DOHH2 (cell line): ENCODE results near the gene SH3RF3.

Experiments
- H3F3A ChIP-seq: fragments of 200-600 bp; sonication (generic), shearing (Covaris generic); 2 replicates; pipeline ENCODE4 v1.6.0; 2016; ENCODE audit warnings: antibody characterized with exemption, mild to moderate bottlenecking; ENCODE audit not compliant: control insufficient read depth, insufficient read depth
- H3K27ac ChIP-seq: fragments of 200-600 bp; sonication (generic); 2 replicates; pipeline ENCODE4 v1.5.1; 2014; ENCODE audit warnings: low read depth, mild to moderate bottlenecking, low read length, moderate library complexity
- H3K27me3 ChIP-seq: fragments of 200-600 bp; sonication (generic); 2 replicates; pipeline ENCODE4 v1.6.1; 2014; ENCODE audit warnings: mild to moderate bottlenecking, low read length, mixed read lengths; ENCODE audit not compliant: control insufficient read depth
- H3K36me3 ChIP-seq: fragments of 200-600 bp; sonication (generic); 2 replicates; pipeline ENCODE4 v1.6.1; 2014; ENCODE audit warnings: mild to moderate bottlenecking, low read length, moderate library complexity, mixed read lengths; ENCODE audit not compliant: control insufficient read depth
- H3K4me1 ChIP-seq: fragments of 200-600 bp; sonication (generic); 2 replicates; pipeline ENCODE4 v1.6.1; 2014; ENCODE audit warnings: mild to moderate bottlenecking, low read length, mixed read lengths; ENCODE audit not compliant: control insufficient read depth
- H3K4me2 ChIP-seq: fragments of 200-600 bp; sonication (generic); 2 replicates; pipeline ENCODE4 v1.6.0; 2014; ENCODE audit warnings: mild to moderate bottlenecking, low read length, moderate library complexity
- H3K4me3 ChIP-seq: fragments of 200-600 bp; sonication (generic); 2 replicates; pipeline ENCODE4 v1.5.1; 2014; ENCODE audit warnings: mild to moderate bottlenecking, low read length, mixed read lengths
- H3K79me2 ChIP-seq: fragments of 200-600 bp; sonication (generic); 2 replicates; pipeline ENCODE4 v1.6.1; 2014; ENCODE audit warnings: mild to moderate bottlenecking, low read length, mixed read lengths; ENCODE audit not compliant: control insufficient read depth
- H3K9me2 ChIP-seq: fragments of 200-600 bp; sonication (generic); replicated peaks from 2 replicates; pipeline ENCODE4 v1.6.1; 2014; ENCODE audit warnings: mild to moderate bottlenecking, low read length, mixed read lengths; ENCODE audit not compliant: control insufficient read depth
- H3K9me3 ChIP-seq: fragments of 200-600 bp; sonication (generic); 2 replicates; pipeline ENCODE4 v1.6.1; 2014; ENCODE audit warnings: antibody characterized with exemption, low read length, mixed read lengths; ENCODE audit not compliant: control insufficient read depth, insufficient read depth
- H4K20me1 ChIP-seq: fragments of 200-600 bp; sonication (generic); 2 replicates; pipeline ENCODE4 v1.6.0; 2014; ENCODE audit warnings: low read depth, mild to moderate bottlenecking, antibody characterized with exemption, low read length, moderate library complexity; ENCODE audit not compliant: control insufficient read depth, insufficient read depth
- CTCF ChIP-seq: fragments of 200-600 bp; sonication (generic); IDR thresholded peaks from one replicate; pipeline ENCODE4 v1.5.1; 2014; ENCODE audit warnings: antibody characterized with exemption, mild to moderate bottlenecking, low read depth, low read length; ENCODE audit not compliant: poor library complexity, severe bottlenecking
- EZH2phosphoT487 ChIP-seq: fragments of 200-600 bp; sonication (generic); IDR thresholded peaks from 2 replicates; pipeline ENCODE4 v1.6.1; 2017; ENCODE audit warnings: borderline replicate concordance, mild to moderate bottlenecking, antibody characterized with exemption, low read length, moderate library complexity, mixed read lengths

The SH3RF3 gene

GRCh38 chr2:109421101-109421500 lies 292.1 kb downstream of the SH3RF3 start:
- Histone ChIP-seq H3K36me3 (no peaks in the 10 kb centered on the region), H3K27ac (no peak overlapping the region), H3K79me2 (no peaks in the 10 kb centered on the region), H3K4me3 (no peak overlapping the region), H4K20me1 (no peaks in the 10 kb centered on the region), H3K4me2 (no peak overlapping the region), H3K9me2 (no peaks in the 10 kb centered on the region), H3K27me3 (no peaks in the 10 kb centered on the region), H3K4me1 (no peaks in the 10 kb centered on the region), H3K9me3 (no peaks in the 10 kb centered on the region), H3F3A (no peaks in the 10 kb centered on the region)
- TF ChIP-seq CTCF (no peak), EZH2phosphoT487 (no peak)

DNA sequence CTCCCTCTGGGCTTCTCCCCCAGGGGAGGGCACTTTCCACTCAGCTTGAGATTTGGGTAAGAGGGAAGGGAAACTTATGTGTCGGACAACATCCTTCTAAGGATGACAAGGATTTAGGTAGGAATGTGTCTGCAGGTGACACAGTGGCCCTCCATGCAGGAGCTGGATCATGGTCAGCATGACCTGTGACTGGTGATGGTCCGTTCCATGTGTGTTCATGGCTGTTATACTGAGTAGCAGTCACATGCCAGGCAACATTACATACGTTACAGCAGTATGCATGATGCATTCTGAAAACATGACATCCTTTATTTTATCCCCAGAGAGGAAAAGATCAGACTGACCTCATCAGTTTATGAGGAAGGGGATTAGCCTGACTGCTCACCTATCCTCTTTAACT lies 292.6 kb downstream of the SH3RF3 start:
- no peaks in the 10 kb centered on the region for H3F3A ChIP-seq

DNA sequence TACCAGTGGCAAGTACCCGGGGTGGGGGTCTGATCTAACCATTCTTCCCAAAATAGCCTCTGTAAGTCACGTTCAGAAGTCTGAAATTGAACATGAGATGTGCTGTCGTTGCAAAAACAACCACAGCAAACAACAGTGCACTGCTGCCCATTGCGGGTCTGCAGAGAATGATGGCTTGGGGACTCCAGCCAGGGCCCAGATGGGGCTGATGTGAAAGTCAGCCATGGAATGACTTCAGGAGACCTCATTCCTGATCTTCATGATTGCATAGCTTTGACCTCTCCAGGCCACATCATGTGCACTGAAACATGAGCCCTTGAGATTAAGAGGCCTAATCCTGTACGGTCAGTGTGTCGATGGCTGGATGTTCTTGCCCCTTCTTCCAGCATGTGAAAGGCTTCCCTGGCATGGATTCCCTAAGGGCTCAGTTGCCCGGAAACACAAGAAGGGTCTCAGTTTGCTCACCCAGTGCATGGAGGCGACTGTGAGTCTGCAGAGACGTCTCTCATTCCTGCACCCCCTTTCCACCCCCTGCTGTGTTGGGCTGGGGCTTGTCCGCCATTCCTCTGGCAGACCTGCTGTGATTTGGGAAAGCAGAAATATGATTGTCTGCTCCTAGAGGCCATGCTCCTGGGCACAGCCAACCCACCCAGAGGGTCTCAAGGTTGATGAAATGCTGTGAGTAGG lies 293.2 kb downstream of the SH3RF3 start:
- Histone ChIP-seq H3K4me3 (no peak overlapping the region), H3F3A (no peaks in the 10 kb centered on the region), H3K27me3 (no peaks in the 10 kb centered on the region), H3K4me1 (no peaks in the 10 kb centered on the region), H3K27ac (no peak overlapping the region), H3K79me2 (no peaks in the 10 kb centered on the region), H3K9me2 (no peaks in the 10 kb centered on the region), H3K4me2 (no peak overlapping the region), H3K36me3 (no peaks in the 10 kb centered on the region), H3K9me3 (no peaks in the 10 kb centered on the region), H4K20me1 (no peaks in the 10 kb centered on the region)
- no peak for TF ChIP-seq EZH2phosphoT487
- TF ChIP-seq CTCF: no peak

More for the DNA sequence above, 292.6 kb downstream of the SH3RF3 start:
- Histone ChIP-seq H3K4me2 (no peak overlapping the region), H3K9me2 (no peaks in the 10 kb centered on the region), H3K36me3 (no peaks in the 10 kb centered on the region), H3K4me3 (no peak overlapping the region), H3K79me2 (no peaks in the 10 kb centered on the region), H4K20me1 (no peaks in the 10 kb centered on the region), H3K27ac (no peak overlapping the region), H3K4me1 (no peaks in the 10 kb centered on the region), H3K27me3 (no peaks in the 10 kb centered on the region), H3K9me3 (no peaks in the 10 kb centered on the region)
- TF ChIP-seq EZH2phosphoT487 (no peak), CTCF (no peak)
